DMS79 (cell line): ENCODE data around the gene TTLL9.
"Not testable (repeated sequence)": the region's sequence is repeated elsewhere in the genome, so short reads cannot be mapped to it uniquely, and the experiment has no call there.

ENCODE experiments used
- DNase-seq: peaks from one replicate; lab custom pipeline; 2025; lab: John Stamatoyannopoulos, UW

The TTLL9 gene

DNA sequence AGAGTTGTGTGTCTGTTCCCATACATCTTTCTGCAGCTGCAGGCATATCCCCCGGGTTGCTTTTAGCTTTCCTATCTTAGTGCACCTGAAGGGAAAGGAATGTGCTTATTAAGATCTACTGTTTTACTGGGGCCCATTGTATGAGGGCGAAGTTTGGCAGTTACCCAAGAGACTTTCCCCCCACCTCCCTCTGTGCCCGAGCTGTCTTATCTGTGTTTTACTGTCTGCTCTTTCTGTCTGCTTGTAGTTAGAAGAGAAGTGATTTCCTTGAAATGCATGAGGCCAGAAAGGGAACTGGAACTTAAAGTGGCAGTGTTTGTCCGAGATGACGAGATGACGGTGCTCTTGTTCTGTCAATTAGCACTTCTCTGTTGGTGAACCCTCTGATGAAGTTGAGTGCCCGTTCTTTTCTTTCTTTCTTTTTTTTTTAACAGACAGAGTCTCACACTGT lies 47.6 kb downstream of the TTLL9 start:
- DNase-seq = not testable (repeated sequence)

DNA sequence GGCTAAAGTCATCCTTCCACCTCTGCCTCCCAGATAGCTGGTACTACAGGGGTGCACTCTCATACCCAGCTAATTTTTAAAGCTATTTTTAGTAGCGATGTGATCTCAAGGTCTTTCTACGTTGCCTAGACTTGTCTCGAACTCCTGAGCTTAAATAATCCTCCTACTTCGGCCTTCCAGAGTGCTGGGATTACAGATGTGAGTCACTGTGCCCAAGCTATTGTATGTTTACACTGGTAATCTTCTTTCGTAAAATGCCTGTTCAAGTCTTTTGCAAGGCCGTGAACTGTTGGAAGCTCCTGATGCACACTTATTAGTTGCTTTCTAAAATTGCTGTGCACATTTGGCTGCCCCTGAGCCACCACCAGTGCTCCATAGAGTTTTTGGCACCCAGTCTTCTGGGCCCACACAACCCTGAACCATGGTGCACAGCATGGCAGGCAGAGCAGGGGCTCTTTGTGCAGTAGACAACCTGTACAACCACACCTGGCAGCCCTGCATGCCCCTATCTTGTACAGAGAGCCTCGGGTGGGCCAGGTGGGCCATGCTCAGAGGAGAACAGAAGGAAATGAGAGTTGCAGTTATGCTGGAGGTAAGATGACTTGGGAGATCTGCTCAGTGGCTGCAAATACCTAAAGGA lies 48.2 kb downstream of the TTLL9 start:
- DNase-seq = no peak

DNA sequence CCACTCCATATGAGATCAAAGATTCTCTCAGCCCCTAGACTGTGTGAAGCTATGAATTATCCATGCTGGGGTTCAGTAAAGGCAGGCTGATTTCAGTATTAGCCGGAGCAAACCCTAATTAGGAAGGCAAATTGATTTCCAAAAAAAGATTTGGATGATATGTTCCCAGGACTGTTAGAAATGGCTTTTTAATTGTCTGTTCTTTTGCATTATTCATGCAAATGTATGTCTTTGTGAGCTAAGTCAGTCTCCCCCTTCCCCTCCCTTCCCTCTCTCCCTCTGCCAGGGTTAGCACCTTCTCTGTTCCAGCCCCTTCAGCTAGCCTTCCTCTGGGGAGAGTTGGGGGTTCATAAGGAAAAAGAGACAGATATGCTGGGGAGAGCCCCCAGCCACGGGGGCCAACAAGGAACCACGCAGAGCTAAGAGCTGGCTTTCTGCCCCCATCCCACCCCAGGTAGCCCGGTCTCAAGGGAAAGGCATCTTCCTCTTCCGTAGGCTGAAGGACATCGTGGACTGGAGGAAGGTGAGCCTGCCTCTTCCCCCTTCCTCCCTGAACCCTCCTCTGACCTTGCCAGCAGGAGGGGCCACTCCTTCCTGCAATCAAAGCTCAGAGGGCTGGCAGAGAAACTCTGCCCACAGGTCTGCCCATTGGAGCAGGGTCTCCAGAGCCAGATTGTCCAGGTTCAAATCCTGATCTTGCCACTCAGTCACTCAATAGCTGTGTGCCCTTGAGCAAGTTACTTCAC lies 49.1 kb downstream of the TTLL9 start:
- no peak for DNase-seq

DNA sequence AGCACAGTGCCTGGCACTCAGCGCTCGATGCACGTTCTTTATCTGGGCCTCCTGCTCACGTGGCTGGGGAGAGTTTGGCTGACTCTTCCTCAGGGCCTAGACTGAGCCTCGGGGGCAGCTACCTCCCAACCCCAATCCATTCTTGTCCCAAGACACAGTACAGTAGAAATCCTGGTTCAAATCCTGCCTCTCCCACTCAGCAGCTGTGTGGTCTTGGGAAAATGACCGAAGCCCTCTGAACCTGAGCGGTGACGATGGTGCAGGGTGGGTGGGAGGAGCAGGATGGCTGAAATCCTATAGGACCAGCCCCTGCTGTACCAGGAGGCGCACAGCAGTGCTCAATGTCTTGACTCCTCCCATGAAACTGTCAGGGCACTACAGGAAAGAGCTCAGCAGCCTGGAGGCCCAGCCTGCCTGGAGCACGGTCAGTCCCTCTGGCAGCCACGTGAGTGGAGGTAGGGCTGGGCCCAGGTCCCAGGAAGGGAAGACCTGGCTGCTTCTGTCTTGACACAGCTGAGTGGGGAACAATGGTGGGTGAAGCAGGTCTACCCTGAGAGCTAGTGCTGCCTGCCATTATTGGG lies 49.9 kb downstream of the TTLL9 start:
- no peak for DNase-seq

DNA sequence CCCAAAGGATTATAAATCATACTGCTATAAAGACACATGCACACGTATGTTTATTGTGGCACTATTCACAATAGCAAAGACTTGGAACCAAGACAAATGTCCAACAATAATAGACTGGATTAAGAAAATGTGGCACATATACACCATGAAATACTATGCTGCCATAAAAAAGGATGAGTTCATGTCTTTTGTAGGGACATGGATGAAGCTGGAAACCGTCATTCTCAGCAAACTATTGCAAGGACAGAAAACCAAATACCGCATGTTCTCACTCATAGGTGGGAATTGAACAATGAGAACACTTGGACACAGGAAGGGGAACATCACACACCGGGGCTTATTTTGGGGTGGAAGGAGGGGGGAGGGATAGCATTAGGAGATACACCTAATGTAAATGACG lies 51.0 kb downstream of the TTLL9 start:
- DNase-seq = not testable (repeated sequence)

GRCh38 chr20:31922181-31922580 lies 51.7 kb downstream of the TTLL9 start:
- no peak for DNase-seq

DNA sequence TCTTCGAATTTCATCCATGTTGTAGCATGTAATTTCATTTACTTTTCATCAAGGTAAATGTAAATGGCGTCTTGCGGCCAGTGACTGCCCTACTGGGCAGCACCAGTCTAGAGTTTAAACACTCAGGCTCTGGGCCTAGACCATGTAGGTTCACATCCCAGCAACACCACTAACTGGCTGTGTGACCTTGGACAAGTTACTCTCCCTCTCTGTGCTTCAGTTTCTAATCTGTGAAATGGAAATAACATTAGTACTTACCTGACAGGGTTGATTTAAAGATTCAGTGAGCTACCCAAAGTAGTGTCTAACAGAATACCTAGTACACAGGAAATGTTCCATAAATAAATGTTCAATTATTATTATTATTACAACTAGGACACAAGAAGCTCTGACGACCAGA lies 52.2 kb downstream of the TTLL9 start:
- no peak for DNase-seq

- DNase-seq = no peak
Observed at GRCh38 chr20:31923388-31924331, 53.2 kb downstream of the TTLL9 start.

- DNase-seq = no peak
Observed at GRCh38 chr20:31924561-31924960, 54.1 kb downstream of the TTLL9 start.

- no peak for DNase-seq
Observed at GRCh38 chr20:31925631-31926030, 55.2 kb downstream of the TTLL9 start.

- no peak for DNase-seq
Observed at GRCh38 chr20:31926493-31926892, 56.1 kb downstream of the TTLL9 start.

- no peak for DNase-seq
Observed at GRCh38 chr20:31927627-31928159, 57.3 kb downstream of the TTLL9 start.

GRCh38 chr20:31929631-31930030 lies 59.2 kb downstream of the TTLL9 start:
- DNase-seq = not testable (repeated sequence)

DNA sequence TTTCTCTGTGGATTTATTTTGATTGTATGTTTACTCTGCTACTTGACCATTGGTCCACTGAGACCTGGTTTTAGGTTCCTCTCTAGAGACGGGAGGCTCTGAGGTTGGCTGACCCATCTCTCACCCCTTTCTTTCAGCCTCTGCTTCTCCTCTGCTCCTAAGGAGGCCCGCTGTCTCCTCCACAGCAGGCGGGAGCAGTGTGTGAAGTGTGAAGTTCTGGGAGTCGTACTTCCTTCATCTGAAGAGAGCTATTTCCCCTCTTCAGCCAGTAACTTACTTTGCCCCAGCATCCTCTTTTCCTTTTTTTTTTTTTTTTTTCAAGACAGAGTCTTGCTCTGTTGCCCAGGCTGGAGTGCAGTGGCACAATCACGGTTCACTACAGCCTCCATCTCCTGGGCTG lies 60.3 kb downstream of the TTLL9 start:
- DNase-seq = no peak

GRCh38 chr20:31933698-31934097 lies 63.3 kb downstream of the TTLL9 start:
- no peak for DNase-seq

GRCh38 chr20:31934491-31934890 lies 64.1 kb downstream of the TTLL9 start:
- DNase-seq = no peak

DNA sequence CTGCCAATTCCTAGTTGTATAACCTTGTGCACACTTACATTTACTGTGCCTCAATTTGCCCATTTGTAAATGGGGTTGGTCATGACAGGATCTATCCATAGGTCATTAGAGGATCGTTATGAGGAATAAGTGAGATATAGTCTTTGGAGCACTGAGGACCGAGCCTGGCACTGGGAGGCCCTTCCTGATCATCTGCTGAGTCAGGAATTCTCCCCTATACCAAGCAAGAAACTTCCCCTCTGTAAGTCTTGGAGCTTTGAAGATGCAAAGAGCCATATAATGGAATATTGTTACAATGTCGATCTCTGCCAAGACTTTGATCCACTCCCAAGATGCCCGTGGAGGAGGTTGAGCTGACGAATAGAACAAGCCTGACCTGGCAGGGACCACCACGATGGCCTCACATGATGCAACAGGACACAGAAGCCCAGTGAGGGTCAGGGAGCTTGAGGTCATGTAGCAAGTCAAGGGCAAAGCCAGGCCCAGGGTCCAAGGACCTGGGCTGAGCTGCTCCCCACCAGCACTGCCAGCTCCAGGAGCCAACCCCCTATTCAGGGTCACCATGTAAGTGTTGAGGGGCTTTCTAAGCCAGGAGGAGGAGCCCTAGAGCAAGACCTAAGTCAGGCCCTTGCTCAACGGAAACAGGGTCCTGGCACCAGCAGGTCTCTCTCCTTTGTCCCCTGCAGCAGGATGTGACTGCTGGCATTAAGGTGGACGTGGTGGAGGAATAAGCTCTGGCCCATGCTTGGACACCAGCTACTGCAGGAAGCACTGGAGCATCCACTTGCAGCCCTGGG lies 64.7 kb downstream of the TTLL9 start:
- DNase-seq = no peak

DNA sequence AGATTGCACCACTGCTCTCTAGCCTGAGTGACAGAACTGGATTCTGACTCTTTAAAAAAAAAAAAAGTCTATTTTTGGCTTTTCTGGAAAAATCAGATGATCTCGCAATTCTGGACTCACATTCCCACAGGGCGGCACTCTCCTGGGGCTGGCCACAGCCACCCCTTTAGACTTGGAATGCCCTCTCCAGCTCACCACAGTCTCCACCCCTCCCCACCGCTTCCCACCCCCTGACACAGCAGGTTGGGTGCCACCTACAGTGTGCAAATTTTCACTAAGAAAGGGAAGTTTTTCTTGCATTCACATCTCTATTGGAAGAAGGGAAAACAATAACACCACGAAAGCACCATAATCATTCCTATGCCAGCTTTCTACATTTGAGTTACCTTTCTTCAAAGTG lies 66.0 kb downstream of the TTLL9 start:
- no peak for DNase-seq

DNA sequence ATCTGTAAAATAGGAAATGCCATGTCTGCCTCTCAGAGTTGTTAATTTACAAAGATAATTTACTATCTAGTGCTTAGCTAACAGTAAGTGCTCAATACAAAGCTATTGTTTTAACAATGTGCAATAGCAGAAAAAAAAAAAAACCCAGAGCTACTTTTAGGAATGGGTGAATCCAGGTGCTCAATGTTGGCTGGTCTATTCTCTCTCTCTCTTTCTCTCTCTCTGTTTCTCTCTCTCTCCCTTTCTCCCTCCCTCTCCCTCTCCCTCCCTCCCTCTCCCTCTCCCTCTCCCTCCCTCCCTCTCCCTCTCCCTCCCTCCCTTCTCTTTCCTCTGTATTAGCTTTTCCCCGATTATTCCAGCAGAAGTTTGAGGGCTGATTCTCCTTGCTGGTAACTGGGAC lies 67.4 kb downstream of the TTLL9 start:
- DNase-seq = no peak

GRCh38 chr20:31939661-31940060 lies 69.2 kb downstream of the TTLL9 start:
- no peak for DNase-seq

GRCh38 chr20:31943052-31943471 lies 72.6 kb downstream of the TTLL9 start:
- DNase-seq = no peak
